NT2/D1 (cell line): ENCODE results near the gene MAP6.

Experiments used
- SUZ12 ChIP-seq: IDR thresholded peaks from 2 replicates; pipeline ENCODE4 v1.6.1; 2011; ENCODE audit not compliant: insufficient read length, insufficient read depth; ENCODE audit errors: extremely low read depth
- YY1 ChIP-seq: IDR thresholded peaks from 2 replicates; pipeline ENCODE4 v1.6.1; 2011; ENCODE audit not compliant: insufficient read length, insufficient read depth
- ZNF274 ChIP-seq: IDR thresholded peaks from 2 replicates; pipeline ENCODE4 v1.6.1; 2011; ENCODE audit warnings: mild to moderate bottlenecking, low read depth, low read length

DNA sequence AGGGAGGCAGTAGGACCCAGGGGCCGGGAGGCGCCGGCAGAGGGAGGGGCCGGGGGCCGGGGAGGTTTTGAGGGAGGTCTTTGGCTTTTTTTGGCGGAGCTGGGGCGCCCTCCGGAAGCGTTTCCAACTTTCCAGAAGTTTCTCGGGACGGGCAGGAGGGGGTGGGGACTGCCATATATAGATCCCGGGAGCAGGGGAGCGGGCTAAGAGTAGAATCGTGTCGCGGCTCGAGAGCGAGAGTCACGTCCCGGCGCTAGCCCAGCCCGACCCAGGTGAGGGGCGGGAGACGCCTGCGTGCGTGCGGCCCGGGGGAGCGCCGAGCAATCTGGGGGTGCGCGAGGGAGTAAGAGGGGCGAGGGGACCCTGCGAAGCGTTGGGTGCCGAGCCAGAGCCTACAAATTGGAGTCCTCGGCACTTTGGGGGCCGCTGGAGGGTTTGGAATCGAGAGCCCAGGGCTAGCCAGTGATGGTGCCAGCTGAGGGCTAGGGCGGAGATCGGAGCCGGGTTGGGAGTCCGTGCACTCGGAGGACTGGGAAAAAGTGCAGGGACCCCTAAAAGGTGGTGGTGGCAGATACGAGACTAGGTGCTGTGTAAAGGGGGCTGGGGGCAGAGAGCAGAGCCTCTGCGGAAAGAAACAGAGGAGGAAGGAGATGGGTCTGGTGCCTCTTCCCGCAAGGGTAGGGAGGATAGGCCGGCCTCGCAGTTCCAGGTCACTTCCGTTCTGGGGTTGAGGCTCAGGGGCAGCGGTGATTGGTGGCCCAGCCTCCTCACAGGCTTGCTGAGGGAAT, 106.6 kb downstream of the MAP6 start, which contains the start of gene SERPINH1:
- TF ChIP-seq SUZ12 (no peak), YY1 (no peak), ZNF274 (no peak)
